Dedifferentiated amniotic fluid mesenchymal stem cell (primary cell): ENCODE measurements around the gene GLP1R.

Source experiments
- DNase-seq: peaks from one replicate; pipeline ENCODE4 v3.0.0-alpha.2; 2016; ENCODE audit errors: extremely low spot score

The GLP1R gene

DNA sequence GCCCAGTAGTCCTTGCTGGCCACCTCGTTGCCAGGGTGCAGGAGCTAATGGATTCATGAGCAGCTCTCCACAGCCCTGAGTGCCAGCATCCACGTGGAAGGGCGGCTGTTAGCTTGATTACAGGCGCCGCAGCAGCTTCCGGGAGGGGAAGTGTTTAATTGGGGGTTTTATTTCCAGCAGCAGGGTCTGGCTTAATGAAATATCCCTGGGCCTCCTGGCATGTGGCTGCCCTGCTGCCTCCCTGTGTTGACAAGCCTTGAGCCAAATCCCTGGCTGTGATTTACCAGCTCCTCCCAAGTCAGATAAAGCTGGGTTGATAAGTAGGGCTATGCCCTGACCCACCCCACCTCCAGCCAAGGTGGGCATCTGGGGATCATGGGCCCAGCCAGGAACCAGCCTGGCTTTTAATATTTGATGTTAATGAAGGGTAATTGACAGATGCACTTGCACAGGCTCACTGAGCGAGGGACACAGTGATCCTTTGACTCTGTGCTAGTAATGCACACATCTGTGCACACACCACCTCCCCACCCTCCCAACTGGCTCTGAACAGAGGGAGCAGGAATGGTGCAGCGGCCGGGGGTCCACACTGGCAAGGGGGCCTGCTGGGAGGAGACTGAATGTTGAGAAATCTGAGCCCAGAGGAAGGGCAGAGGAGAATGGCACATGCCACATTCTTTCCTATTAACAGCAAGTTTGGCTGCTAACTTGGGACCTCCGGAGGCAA, 13.6 kb downstream of the GLP1R start:
- no peak for DNase-seq

DNA sequence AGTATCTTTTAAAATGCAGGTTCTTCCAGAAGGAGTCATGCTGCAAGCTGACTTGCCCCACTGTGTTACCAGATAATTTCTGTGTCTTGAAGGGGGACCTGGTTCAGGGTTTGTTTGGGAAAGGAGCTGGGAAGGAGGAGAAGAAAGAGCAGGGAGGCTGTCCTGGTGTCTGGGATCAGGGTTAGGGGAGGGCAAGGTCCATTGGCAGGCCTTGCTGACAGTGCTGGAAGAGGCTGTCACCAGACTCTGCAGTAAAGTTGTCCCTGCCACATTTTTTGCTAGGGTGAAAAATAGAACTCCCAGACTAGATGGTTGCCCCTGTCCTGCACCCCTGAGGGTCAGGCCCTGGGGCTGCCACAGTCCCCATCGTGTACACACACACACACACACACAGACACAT, 14.9 kb downstream of the GLP1R start:
- DNase-seq: no peak

DNA sequence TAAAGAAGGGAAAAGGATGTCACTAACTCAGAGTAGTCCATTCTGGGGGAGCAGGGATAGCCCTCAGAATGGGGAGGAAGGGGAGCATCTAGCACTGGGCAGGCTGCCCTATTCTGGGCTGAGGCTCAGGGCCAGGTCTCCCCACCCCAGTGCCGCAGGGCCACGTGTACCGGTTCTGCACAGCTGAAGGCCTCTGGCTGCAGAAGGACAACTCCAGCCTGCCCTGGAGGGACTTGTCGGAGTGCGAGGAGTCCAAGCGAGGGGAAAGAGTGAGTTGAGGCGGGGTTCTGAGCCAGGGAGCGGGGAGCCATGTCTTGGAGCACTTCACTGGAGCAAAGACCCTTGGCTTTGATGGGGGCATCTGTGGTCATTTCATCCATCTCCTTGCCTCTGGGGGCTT, 17.0 kb downstream of the GLP1R start:
- no peak for DNase-seq

DNA sequence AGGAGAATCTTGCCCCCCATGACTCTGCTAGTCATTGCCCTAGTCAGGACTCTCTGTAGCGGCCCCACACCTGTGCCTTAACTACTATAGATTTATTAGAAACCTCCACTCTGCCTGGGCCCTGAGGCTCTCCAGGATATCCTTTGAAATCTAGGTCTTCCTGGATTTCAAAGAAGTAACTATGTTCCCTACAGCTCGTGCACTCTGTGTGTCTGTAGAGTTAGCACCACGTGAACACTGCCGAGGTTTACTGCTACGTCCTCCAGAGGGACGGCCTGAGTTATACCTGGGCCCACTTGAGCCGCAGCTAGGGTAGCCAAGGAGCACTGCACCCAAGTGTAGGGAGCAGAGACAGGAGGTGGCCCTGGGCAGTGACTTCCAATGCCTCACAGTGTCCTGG, 19.8 kb downstream of the GLP1R start:
- DNase-seq: no peak

DNA sequence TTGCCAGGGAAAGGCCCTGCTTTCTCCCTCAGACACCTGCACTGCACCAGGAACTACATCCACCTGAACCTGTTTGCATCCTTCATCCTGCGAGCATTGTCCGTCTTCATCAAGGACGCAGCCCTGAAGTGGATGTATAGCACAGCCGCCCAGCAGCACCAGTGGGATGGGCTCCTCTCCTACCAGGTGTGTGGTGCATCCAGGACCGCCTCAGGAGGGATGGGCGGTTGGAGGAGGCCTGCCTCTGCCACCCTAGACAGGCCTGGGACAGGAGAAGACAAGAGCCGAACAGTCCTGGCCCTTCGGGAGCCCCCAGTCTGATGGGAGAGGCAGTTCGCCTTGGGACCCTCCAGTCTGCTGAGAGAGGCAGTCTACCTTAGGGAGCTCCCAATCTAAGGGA, 24.2 kb downstream of the GLP1R start:
- DNase-seq: no peak

DNA sequence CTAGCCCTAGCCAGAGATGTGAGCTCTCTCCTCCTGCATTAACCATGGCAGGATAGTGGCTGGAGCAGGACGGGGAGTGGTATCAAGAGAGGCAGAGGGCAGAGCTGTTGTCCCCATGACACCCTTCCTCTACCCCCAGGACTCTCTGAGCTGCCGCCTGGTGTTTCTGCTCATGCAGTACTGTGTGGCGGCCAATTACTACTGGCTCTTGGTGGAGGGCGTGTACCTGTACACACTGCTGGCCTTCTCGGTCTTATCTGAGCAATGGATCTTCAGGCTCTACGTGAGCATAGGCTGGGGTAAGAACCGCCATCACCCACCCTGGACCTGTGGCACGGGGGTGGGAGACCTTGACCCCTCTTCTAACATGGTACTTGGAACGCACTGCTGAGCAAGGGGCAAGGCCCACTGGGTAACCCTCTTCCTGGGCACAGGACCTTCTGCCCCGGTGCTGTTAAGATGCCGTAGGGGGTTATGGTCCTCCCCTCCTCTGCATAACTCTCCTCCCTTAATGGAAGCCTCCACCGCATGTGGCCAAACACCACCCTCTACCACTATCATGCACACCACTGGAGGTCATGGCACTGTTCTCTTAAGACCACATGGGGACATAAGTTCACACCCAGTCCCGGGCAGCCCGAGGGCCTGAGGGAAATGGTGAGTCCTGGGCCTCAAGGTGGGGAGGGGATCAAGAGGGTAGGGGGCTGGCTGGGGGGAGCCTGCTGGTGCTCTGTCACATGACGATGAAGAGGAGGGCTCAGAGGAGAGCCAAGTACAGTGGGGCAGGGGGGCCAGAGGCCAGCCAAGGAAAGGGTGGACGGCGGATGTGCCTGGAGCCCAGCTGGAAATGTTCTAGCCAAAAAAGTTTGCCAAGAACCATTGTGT, 25.1 kb downstream of the GLP1R start:
- no peak for DNase-seq

DNA sequence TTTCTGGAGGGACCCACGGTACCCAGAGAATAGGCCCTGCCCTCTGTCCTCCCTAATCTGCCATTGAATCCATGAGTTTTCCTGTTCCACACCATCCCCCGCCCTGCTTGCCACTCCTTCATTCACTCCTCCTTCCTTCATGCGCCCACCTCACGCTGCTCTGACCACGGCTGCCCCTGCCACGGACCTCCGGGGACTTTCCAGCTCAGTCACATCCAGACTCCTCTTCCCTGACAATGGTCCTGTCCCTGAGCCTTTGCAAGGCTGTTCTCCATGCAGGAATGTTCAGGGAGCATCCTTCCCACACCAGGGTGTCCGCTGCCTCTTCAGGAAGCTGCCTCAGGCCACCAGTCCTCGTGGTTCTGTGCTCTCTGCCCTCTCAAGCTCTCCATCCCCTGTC, 25.9 kb downstream of the GLP1R start:
- no peak for DNase-seq

DNA sequence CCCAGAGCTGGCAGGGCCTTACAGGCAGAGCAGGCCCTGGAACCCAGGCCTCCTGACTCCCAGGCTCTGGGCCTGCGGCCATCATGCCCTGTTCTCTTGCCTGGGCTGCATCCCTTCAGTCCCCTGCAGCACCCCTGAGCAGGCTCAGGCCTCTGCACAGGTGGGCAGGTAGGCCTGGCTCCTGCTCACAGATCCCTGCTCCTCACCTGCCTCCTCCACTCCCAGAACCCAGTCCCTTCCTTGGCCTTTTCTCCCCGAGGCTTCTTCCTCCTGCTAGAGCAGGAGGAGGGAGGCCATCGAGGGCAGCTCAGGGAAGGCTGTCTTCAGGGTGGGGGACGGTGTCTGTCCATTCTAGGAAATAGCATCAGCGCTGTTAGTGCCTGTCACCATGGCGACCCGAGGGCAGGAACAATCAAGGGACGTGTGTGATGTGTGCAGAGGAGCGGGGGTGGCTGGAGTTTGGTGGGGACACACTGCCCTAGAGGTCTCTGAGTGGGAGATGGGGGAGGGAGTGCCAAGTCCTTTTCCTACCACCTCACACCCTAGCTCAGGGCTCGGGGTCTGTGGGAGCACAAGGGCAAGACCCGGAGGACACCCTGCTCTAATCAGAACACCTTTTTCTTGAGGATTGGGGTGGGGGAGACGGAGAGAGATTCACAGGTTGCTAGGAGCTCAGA, 26.6 kb downstream of the GLP1R start:
- no peak for DNase-seq

DNA sequence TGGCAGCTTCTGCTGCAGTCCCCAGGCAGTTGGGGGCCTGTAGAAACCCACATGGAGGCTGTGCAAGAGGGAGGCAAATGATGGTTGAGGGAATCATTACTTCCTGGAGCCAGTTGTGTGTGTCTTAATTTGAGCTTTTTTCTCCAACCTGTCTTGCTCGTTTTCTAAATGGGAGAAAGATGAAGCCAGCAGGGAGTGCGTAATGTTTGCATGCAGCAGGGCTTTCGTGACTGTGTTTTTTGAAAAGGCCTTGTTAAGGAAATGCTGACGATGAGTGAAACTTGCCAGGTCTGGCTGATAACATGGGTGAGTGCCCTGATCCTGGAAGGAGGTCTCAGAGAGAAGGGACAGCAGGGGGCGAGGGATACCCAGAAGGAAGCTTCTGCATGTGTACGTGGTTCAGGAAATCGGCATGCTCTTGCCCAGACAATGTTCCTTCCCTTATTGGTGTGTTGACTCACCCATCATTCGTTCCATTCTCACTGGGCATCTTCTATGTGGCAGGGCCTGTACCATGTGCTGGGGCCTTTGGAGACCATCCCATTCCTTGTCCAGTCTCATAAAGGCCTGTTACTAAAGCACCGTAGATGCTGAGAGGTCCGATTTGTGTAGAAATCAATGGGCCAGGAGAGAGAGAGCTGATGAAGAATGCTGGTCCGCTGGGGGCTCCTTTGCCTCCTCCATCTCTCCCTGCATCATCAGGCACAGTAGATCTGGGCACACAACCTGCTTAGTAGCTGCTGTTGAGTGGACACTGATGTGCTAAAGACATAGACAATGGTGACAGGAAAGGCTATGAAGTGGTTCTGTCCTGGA, 27.4 kb downstream of the GLP1R start:
- DNase-seq: no peak

DNA sequence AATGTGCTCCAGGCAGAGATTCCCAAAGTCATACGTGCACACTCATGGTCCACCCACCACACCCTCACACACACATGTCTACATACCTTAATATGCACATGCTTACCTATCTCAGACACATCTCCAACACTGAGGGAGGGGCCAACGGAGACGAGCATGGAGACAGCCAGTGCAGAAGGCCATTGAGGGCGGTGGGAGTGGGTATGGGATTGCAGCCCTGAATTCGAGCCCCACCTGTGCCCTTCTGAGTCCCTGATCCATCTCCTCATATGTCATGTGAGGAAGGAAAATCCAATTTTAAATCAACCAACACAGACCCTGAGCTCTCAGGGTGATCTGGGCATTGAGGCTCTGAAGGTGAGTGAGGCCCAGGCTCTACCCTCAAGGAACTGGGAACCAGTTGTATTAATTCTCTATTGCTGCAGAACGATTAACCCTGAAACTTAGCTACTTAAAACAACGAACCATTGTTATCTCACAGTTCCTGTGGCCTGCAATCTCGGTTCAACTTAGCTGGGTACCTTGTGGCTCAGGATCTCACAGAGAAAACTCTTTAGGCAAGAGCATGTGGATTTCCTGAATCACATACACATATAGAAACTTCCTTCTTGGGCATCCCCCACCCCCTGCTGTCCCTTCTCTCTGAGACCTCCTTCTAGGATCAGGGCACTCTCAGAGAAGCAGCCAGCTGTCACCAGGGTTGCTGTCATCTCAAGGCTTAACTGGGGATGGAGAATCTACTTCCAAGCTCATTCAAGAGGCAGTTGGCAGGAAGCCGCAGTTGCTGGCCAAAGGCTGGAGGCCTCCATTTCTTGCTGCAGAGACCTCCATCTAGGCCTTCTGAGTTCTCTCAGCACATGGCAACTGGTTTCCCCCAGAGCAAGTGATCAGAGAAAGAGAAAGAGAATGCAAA, 28.3 kb downstream of the GLP1R start:
- no peak for DNase-seq

DNA sequence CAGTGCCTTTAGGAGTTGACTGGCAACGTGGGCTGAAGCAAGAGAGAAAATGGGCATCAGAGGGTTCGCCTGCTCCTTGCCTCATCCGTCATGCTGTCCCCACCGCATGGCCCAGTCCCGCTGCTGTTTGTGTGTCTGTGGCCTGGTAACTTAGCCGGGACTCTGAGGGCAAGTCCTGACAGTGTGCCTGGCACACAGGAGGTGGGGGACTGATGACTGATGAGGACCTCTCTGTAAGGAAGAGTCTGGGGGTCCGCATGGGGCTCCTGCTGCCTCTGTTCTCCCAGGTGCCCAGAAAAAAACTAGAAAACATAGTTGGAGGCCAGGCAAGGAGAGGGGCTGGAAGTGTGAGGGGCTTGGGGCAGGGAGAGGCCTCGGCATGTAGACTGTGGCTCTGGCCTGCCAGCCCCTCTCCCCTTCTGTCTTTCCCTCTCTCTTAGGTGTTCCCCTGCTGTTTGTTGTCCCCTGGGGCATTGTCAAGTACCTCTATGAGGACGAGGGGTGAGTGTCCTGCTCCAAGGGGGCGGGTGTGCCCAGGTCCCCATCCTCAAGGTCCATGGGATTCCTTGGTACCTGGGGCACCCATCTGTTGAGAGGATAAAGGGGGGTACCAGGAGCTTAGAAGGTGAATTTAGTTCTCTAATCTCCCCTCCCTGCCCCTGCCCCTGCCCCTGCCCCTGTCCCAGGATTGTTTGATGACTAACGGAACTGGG, 29.5 kb downstream of the GLP1R start:
- DNase-seq: no peak

DNA sequence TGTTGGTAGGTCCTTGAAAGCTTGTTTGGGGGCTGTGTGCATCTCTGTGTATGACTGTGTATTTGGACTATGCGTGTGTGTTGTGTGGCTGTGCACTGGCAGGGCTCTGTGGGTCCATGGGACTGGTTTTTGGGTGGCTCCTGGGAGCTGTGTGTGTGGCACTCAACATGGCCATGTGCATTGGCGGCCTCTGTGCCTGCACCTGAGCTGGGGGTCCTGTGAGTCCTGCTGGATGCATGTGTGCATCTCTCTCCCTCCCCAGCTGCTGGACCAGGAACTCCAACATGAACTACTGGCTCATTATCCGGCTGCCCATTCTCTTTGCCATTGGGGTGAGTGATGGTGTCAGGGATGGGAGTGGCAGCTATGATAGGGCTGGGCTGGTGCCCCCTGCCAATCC, 30.1 kb downstream of the GLP1R start:
- no peak for DNase-seq

DNA sequence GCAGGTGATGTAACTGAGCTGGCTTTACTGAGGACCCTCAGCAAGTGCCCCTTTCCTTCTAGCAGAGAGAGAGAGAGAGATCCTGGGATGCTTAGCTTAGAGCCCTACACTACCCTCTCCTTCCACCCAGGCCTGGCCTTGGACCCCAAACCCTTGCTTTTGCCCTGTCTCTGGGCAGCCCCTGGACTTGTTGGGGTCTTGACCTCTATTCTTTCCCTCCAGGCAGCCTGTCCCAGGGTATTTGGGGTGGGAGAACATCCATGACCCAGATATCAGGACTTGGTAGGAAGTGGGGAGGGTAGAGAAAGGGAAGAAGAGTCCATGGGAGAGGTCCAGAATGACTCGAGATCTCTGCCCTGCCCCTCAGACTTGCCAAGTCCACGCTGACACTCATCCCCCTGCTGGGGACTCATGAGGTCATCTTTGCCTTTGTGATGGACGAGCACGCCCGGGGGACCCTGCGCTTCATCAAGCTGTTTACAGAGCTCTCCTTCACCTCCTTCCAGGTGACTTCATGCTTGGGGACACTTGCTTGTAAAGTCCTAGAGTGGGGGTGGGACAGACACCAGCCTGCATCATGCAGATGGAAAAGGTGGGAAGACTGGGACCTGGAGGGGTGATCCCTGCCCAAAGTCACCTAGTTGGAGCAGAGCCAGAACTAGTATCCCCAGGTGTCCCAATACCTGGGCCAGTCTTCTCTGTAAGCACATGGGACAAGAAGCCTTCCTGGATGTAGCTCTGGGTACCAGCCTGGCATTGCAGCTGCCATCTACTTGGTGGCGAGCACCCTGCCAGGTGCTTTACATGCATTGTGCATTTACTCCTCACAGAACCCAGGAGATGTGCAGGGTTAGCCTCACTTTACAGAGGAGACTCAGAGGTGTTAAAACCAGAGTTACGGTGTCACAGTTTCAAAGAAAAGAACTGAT, 30.9 kb downstream of the GLP1R start:
- no peak for DNase-seq

DNA sequence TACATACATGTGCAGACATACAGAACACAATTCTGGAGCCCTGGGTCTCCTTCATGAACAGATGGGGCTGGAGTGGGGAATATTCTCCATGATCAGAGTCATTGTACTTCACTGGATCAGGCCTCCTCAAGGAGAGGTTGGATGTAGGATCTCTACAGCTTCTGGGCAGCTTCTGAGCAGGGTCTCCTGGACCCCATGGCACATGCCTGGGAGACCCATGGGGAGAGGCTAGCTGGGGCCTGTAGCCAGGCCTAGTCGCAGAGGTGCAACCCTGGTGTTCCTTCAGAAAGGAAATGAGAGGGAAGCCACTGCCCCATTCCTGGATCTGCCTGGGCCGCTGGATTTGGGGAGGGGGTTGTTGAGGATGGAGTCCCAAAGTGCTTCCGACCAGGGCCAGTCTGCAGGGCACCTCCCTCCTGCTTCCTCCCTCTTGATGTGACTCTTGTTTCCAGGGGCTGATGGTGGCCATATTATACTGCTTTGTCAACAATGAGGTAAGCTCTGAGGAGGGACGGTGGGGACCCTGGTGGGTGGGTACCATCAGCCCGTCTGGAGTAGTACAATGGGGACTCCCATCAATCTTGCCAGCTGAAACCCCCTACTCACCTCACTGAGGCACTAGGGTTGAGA, 31.8 kb downstream of the GLP1R start:
- DNase-seq: no peak

DNA sequence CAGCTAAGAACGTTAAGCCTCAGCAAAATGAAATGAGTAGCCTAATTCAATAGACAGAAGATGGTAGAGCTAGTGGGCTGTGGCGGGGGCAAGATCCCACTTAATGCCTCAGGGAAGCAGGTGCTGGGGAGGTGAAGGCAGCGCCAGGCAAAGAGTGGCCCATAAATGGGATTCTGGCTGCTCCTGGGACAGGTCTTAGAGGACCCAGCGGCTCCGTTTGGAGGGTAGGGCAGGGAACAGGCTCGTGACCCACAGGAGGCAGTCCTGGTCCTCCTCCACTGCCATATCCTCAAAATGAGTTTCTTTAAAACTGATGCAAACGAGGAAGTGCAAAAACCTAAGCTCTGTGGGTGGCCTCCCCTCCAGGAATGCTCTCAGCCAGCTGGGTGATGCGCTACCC, 33.7 kb downstream of the GLP1R start:
- no peak for DNase-seq

DNA sequence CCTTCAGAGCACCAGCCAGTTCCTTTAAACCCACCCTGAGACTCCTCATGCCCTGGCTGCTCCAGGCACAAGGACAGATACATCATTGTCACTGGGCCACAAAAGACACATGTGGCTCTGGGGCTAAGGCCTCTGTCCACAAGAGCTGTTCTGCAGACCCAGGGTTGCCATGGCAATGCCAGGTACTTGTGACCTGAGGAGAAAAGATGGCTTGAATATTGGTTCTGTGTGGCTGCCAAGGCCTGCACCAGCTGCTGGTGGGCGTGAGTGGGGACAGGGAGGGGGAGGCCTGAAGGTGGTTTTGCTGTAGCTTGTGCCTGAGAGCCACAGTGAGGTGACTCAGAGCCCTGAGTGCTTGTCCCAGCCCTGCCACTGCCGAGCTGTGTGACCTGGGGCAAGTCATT, 34.7 kb downstream of the GLP1R start:
- no peak for DNase-seq

DNA sequence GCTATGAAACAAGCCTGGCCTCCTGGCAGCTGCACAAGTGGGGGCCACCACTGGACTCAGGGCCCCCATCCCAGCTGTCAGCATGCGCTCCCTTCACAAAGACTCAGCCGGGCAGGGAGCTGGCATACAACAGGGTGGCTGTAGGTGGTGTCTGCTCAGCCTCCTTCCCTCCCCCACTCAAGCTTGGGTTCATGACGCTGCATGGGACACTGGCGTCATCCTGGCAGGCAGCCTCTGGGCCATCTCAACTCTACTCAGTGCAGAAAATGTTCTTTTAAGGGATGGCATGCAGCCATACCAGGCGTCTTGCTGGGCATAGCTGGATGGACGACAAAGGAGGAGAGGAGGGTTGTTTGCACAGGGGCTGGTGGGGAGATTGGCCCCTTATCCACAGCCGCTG, 35.9 kb downstream of the GLP1R start:
- DNase-seq: no peak

DNA sequence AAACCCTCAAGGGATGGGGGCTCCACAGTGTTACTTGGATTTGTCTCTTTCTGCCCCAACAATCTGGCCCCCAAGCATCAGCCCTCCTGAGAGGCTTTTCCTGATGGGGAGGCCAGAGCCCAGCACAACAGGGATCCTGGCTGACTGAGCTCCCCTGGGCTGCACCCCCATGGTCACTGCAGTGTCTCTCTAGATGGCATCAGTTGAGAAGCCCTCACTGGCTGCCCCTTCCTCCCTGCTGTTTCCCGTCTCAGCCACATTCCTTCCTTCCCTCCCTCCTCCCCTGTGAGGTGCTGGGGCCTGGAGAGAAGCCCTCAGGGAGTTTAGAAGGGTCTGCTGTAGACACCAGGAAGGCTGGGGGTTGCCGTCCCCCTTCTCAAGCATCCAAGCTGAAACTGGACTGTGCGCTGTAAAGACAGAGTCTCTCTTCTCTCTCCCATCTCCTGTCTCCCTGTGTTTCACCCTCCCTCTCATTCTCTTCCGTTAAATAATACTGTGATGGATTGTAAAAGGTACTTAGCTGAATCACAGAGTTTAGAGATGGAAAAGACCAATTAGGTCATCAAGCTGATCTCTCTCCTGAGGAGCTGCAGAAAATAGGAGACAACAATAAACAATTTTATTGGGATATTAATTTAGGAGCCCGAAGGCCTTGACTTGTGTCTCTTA, 36.7 kb downstream of the GLP1R start:
- DNase-seq: no peak
